Left cardiac atrium (tissue), 4 donors: ENCODE results near the gene MAP7D1. TPM values are rescaled to one million over a fixed set of nuclear protein-coding genes. Genes with fewer than 3 reads are reported as not detected.
A peak's percentile ranks its signal among the peaks of the same experiment; 100 is the strongest.

ENCODE experiments used
- ATAC-seq, 2 donors: fragments of 200-7000 bp; cut with Tn5 transposase; one replicate each; pipeline ENCODE4 v1.9.1; 2020; ENCODE audit warnings: mild to moderate bottlenecking in 2 of 2, moderate library complexity in 2 of 2
- DNase-seq: peaks from one replicate; pipeline ENCODE4 v3.0.0-alpha.2; 2020
- intact Hi-C, 2 donors: fragments of 100-400 bp; cut with DNase I; formaldehyde crosslinking; loops; one replicate each; pipeline versions ENCODE4 v1.14.1 to v1.15.1; 2022 to 2023
- long read RNA-seq: library from polyadenylated mRNA; unstranded; transcript quantifications from one replicate; pipeline ENCODE4 v2.0.0, GENCODE V29; 2021
- total RNA-seq, 2 donors: library from RNA; stranded (reverse); fragmentation: NEBNext Ultra II Directional; extraction: Animal tissue kit (Norgen Biotek cat#: 25700); gene quantifications; one replicate each; pipeline ENCODE4 v1.2.1, GENCODE V29; 2021
- donor health status: DM: no; HTN: yes; CAD: no.
- donor health status: DM: no; HTN: yes; CAD: no; lungs with severe emphysema.
- donor health status: DM: yes; HTN: yes; CAD: no.
- donor health status: Dilated cardiomyopathy.

MAP7D1 gene
- 100 to 1,000 TPM; 251 to 270 TPM for total RNA-seq
- long read RNA-seq, partial matches to known transcripts = 15 of 16 reads
- long read RNA-seq, other reads (novel, unspliced or antisense) = 0 of 16 reads

DNA sequence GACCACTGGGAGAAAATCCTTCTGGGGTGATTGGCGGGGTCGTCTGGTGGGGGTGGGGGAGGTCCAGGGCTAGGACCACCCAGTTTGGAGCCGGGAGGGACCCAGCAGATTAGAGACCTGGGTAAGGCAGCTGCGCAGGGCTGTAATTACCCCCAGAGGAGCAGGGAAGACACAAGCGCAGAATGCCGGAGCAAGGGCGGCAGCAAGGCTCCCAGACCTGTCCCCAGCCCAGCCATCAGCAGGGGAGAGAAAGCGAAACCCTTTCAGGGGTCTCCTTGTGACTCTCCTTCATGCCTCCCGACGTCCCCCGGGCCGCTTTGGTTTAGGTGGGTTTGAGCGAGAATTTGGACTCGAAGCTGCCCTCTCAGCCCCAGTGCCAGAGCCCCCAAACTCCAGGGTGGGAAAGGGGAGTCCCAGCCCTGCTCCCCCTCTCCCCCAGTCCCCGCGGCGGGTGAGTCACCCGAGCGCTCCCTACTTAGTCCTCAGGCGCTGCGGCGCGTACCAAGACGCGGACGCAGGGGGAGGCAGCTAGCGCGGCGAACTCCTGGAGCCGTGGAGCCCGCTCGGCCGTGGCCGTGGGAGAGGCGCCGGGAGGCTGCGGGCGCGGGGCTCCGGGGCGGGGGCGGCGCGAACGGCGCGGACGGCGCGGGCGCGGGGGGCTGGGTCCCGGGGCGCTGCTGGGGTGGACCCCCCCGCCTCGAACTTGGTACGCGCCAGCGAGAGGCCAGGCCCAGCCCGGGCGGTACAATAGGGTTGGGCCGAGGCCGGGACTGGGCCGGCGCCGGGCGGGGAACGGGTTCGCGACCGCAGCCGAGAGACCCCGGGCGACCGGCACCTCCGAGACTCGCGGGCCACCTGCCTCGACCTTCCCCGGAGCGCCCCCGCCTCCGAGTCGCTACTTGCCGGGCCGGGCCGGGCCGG is at the start of gene MAP7D1:
TSS of gene MAP7D1 (plus strand) at position 753 of the 921 bp plus-strand sequence. CDS start 258 bp downstream, outside the sequence.
- intact Hi-C loops = loop anchor here in 1 of 2 donors (10.0 kb wide), 1 partner anchor 129 kb away; no protein-coding TSS in a partner anchor
- peak; percentile 76 to 85 for ATAC-seq
- peak; percentile 92 for DNase-seq

DNA sequence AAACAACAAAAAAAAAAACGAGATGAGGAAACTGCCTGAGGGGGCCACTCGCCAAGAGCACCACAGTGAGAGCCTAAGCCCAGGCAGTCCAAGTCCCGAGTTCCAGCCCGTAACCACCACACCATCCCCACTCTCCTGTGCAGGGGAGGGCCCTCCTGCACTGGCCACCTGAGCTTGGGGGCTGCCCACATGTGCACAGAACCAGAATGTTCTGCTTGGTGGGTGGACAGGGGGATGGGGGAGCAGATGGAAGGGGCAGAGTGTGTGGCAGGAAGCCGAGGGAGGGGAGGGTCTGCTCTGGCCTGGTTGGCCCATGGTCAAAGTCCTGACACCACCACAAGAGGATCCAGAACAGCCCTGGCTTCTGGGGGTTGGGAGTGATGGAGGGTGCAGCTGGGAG is 49.7 kb upstream of the MAP7D1 start:
- intact Hi-C loops = no loop called here
- ATAC-seq = no peak
- no peak for DNase-seq

DNA sequence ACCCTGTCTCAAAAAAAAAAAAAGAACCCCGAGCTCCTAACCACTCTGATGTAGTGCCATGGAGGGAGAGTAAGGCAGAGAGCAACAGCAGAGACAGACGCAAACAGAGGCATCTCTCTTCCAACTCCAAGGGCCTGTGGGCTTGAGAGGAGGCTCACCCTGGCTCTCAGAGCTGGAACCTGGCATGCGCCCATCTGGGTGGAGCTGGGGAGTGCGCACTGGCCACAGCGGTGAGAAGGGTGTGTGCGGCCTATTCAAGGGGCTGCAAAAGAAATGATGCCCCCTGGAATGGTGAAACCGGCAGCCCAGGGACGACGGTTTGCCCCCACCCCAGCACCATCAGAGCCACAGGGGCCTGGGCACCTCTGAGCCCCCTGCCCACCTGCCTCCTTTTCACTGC is 48.6 kb upstream of the MAP7D1 start:
- no peak for DNase-seq
- intact Hi-C loops = no loop called here
- no peak for ATAC-seq

DNA sequence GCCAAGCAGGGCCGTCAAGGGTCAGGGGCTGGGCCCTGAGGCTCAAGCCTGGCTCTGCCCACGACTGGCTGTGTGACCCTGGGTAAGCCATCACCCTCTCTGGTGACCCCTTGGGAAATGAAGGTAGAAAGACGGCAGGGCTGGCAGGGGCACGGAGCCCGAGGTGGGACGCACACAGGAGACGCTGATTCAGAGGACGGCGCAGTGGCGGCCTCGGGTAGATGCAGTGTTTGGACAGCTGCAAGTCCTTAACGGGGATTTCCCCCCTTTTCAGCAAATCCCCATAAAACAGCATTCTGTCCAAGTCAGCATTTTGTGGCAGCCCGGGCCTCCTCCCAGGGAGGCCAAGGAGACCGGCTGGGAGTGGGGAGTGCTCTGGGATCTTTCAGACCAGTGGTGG is 47.6 kb upstream of the MAP7D1 start:
- ATAC-seq (no peak), DNase-seq (no peak)
- intact Hi-C loops = no loop called here

DNA sequence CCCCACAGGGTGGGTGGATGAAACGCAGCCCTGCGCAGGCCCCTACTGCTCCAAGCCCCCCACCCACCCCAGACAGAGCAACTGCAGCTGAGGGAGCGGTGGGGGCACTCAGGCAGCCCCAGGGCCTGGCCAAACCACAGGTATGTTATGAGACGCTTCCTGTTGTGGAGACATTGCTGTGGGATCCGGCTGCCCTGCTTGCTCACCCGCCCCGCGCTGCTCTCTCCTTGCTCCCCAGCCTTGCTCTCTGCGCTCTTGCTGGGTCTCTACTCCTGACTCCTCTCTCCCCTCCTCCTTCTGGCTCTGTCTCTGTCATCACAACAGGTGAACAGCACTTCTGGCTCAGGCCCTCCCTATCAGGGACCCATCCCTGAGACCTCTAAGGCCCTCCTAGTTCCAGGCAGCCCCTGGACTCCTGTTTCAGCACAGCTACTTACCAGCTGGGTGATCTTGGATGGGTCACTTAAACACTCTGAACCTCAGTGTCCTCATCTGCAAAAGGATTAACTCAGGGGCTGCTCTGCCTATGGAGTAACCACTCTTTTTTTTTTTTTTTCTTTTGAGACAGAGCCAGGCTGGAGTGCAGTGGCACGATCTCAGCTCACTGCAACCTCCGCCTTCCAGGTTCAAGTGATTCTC is 46.8 kb upstream of the MAP7D1 start:
- DNase-seq = no peak
- no peak for ATAC-seq
- intact Hi-C loops = no loop called here

DNA sequence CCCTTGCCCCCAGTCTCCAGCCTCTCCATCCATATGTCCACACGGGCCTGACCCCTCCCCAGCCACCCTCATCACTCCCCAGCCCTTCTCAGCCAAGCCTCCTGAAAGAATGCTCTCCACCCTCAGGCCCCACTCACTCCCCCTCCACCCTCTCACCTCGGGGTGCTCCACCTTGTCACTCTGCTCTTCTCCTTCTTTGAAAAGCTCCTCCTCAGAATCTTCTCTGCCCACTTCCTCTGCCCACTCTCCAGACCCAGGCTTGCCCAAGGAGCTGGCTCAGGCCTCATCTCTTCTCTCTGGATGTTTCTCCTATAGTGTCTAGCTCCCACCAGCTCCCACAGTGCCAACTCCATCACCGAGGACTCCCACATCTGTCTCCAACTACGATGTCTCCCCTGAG is 44.8 kb upstream of the MAP7D1 start:
- ATAC-seq (no peak), DNase-seq (no peak)
- intact Hi-C loops = no loop called here

DNA sequence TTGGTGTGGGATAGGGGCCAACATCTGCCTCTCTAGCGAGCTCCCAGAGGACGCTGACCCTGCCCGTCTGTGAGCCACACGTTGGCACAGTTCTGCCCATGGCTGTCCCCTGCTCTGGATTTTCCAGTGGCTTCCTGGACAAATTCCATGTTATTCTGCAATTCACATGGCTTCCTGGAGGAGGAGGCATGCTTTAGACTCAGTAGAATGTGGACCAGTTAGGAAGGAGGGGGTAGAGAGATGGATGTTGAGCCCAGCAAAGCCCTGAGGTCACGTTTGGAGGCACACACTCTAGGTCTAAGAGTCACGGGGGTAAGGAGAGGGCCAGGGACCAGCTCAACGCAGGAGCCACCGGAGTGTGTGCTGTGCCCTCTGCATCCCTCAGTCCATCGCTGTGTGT is 43.1 kb upstream of the MAP7D1 start:
- no peak for ATAC-seq

DNA sequence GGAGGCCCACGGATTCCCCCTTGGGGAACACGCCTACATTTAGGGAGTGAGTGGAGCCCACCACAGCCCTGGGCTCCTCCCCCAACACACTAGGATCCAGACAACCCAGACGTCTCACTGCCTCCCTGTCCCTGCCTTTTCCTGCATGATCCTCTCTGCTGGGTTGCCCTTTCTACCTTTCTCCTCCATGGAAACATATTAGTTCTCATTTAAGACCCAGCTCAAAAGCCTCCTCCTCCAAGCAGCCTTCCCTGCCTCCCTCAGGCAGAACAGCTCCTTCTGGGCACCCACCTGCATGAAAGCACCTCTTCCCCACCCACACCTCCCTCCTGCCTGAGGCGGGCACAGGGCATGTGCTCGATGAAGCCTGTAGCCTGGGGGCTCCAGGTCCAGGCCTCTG is 41.6 kb upstream of the MAP7D1 start:
- DNase-seq (no peak), ATAC-seq (no peak)
- intact Hi-C loops = no loop called here

More for the DNA sequence above, 43.1 kb upstream of the MAP7D1 start:
- intact Hi-C loops = no loop called here
- DNase-seq = no peak

DNA sequence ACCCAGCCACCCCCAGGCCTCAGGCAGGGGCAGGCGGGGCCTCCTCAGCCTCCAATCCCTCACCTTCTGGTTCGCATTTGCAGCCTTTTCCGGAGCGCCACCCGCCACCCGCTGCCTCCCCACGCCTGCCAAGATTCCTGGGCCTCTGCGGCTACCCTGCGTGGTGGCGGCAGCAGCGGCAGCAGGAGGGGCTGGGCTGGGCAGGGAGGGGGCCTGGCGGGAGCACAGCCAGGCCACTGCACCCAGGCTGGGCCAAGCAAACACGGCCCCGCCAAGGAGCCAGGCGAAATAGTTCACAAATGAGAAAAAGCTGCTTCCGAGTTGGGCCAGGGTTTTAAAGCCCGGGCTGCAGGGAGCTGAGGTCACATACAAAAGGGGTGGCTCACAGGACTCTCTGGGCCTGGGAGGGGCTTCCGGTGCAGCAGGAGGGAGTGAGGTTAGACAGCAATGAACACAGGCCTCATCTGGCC is 40.7 kb upstream of the MAP7D1 start:
- intact Hi-C loops = no loop called here
- DNase-seq = no peak

DNA sequence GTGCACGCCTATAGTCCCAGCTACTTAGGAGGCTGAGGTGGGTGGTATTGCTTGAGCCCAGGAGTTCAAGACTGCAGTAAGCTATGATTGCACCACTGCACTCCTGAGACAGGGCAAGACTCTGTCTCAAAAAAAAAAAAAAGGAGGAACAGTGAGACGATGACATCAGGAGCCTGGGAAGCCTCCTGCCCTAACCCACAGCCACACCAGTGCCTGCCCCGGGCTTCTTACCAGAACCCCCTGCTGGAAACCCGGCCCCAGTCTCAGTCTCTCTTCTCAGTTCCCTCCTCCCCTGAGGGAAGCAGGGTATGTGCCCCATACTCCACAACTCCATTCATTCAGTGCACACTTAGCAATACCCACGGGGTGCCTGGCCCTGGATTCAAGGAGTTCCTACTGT is 40.0 kb upstream of the MAP7D1 start:
- intact Hi-C loops = no loop called here

More for the DNA sequence above, 40.7 kb upstream of the MAP7D1 start:
- peak; percentile 69 to 83 for ATAC-seq

DNA sequence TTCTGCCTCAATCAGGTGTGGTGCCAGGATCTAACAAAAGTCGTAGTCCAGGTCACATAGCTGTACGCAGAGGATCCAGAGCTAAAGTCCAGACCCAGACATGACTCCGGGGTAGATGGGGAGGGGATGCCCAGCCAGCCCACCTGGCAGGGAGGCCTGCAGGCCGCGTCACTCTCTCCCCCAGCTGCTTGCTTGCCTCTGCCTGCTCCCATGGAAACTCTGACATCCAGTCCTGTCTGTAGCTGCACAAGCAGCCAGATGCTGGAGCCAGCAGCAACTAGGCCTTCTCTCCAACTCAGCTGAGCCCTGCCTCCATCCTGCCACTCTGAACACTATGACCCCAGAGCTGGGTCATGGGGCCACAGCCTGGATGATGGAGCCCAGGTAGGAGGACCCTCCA is 39.1 kb upstream of the MAP7D1 start:
- intact Hi-C loops = no loop called here
- ATAC-seq = no peak
- DNase-seq = no peak

More for the DNA sequence above, 40.0 kb upstream of the MAP7D1 start:
- ATAC-seq (peak; percentile 23 to 24), DNase-seq (no peak)

DNA sequence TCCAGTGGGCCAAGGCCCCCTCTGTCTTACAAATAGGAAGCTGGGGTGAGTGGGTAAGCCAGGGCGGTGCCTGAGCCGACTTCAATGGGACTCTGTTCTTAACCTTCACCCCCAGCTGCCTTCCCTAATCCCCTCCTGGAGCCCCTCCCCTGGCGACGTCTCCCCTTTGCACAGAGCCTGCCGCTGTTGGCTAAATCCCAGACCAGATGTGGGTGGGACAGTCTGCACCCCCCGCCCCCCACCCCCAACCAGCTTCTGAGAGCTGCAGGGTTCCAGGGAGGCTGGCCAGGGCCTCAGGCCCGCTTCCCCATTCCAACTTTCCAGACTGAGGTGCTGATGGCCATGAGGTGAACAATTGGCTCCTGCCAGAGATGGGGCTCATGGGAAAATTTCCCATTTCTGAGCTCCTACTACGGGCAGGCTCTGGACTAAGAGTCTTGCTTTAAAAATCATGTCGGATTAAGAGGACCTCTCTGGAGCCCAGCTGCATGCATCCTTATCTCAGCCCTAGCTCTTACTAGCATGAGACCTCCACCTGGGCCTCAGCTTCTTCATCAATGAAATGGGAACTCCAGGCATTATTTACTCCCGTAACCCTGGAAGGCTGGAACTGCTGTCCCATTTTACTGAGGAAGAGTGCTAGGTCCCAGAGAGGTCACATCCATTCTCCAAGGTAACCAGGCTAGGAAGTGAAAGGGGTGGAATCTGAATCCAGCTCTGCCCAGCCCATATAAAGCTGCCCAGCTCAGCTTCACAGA is 37.3 kb upstream of the MAP7D1 start:
- intact Hi-C loops = no loop called here
- DNase-seq (no peak), ATAC-seq (no peak)

DNA sequence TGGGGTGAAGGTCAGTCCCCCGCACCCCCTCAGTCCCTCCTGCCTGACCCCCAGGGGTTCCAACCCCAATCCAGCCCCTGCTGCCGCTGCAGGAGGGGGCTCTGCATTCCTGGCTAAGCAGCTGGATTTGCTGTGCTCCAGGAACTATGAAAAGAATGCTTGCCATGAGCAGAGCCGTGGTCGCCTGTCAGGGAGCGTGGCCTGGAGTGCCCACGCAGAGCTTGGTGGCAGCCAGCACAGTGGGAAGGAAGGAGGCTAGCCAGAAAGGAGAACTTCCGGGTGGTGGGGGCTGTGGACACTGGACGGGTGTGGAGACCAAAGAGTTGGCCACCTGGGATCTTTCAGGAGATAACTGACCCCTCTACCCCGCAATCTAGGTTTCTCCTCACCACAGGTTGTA is 36.5 kb upstream of the MAP7D1 start:
- no peak for DNase-seq
- intact Hi-C loops = no loop called here
- ATAC-seq = no peak

DNA sequence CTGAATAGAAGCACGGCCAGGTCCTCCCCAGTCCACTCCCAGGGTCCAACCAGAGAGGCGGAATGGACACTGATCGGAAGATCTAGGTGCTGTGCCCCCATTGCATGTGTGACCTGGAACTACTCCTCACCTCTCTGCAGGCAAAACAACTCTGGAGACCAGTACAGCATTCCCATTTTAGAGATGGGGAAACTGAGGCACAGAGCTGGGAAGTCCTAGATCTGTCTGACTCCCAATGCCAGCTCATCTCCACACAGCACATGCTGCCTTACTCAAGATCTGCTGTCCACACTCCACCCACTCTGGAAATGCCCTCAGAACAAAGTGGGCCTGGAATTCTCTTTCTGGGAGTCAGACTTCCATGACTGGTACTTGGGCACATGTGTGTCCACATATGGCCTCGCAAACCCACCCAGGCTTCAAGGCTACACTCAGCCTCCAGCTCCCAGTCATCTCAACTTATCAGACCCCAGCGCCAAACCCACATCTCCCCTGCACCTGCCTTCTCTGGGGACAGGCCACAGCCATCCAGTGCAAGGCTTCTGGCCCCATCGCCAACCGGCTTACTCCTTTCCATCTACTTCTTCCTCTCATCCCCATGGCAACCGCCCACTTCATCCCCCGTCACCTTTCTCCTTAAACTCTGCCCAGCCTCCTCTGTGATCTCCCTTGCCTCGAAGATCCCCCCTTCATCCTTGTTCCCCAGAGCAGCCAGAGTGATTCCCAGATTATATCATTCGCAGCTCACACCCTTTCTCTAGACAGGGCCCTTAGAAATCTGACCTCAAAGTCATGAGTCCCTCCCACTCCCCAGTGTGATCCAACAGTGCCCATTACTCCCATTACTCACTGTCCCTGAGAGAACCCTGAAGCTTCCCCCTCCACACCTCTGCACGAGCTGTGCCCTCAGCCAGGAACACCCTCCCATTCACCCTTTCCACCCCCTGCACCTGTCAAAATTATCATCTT is 33.6 kb upstream of the MAP7D1 start:
- intact Hi-C loops = no loop called here
- ATAC-seq (no peak), DNase-seq (no peak)

DNA sequence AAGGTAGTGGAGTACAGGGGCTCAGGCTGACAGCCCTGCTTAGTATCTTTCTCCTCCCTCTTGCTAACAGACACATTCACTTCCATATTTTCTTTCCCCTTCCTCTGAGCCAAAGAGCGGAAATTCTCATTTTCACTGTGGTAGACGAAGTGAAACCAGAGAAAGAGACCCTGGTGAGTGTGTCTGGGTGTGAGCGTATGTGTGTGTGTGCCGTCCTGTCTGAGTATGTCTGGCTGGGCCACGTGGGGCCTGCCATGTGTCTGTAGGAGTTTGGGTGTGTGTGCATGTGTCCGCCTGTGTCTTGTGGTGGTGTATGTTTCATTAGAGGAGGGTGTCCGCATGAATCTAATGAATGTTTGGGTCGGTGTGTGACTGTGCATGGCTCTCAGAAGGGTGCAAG is 32.6 kb upstream of the MAP7D1 start:
- intact Hi-C loops = no loop called here
- DNase-seq (no peak), ATAC-seq (peak; percentile 4 to 22)

DNA sequence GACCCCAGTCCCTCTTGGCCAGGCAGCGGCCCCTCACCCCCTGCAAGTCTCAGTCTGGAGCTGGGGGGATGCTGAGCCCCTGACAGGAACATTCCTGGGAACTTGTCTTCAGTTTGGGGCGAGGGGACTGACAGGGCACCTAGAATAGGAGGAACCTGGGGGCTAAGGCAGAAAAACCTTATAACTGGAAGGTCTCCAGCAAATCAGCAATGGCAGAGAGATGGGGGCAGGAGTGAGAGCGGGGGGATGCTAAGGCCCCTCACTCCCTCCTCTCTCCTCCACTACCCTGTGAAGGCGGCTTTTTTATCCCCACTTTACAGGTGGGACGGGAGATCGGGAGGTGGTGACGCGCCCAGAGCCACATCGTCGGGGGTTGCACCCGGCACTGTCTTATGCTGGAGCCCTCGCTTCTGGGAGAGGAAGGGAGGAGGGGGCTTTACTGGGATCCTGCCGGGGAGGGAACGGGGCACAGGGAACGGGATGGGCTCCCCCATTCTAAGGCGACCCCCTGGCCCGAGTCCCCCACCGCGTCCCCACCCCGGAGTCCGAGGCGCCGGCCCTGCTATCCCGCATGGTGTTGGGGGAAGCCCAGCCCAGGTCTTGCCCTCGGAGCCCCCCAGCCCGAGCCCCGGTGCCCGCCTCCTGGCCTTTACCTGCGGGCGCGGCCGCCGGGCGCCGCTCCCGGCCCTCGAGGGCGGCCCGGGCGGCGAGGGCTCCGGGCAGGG is 31.4 kb upstream of the MAP7D1 start:
- intact Hi-C loops = no loop called here
- ATAC-seq = no peak

DNA sequence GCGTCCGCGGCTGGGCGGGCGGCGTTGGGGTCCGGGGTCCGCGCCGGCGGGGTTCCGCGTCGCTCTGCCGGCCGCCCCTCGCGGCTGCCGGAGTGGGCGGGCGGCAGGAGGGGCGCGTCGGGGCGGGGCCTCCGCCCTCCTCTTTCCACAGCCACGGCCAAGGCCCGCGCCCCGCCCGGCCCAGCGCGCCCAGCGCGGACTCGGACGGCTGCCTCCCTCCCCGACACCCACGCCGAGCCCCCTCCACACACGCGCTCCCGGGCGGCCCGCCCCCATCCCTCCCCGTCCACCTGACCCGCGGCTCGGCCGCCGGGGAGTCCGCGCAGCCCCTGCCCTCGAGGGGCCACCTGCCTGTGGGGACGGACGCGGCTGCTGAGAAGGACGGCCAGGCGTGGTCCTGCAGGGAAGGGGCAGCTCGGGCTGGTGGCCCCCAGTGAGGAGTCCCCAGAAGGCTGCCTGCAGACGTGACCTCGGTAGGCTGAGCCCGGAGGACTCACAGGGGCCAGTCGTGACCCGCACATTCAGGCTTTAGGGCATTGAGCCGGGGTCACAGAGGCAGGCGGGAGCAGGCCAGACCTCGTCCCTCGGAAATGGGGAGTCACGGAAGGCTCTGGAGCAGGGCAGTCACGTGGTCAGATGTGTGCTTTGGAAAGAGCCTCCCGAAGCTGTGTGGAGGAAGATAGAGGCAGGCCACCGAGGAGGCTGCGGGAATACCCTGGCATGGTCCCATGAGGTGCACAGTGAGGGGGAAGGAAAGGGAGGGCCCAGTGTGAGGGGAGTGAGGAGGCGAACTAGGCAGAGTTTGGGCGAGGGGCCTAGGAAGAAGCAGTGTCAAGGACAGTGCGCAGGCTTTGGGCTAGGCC is 30.6 kb upstream of the MAP7D1 start, which contains the start of gene COL8A2:
TSS of gene COL8A2 (minus strand) at position 94 of the 863 bp plus-strand sequence. CDS start 24,980 bp downstream, outside the sequence.
- peak; percentile 59 for DNase-seq
- ATAC-seq = peak; percentile 79 to 80
- intact Hi-C loops = no loop called here

More for the DNA sequence above, 31.4 kb upstream of the MAP7D1 start:
- no peak for DNase-seq
